NCI-H1105 (cell line): ENCODE data around the gene P2RX5.
"Not testable (repeated sequence)": the region's sequence is repeated elsewhere in the genome, so short reads cannot be mapped to it uniquely, and the experiment has no call there.

Experiments used
- DNase-seq: peaks from one replicate; lab custom pipeline; 2025; lab: John Stamatoyannopoulos, UW

Gene P2RX5

GRCh38 chr17:3712811-3713463, 17.0 kb upstream of the P2RX5 start:
- DNase-seq = no peak

GRCh38 chr17:3710951-3711383, 15.0 kb upstream of the P2RX5 start:
- DNase-seq = no peak

- DNase-seq = no peak
These were observed 12.4 kb upstream of the P2RX5 start for GRCh38 chr17:3708366-3708765.

- not testable (repeated sequence) for DNase-seq
These were observed 9.7 kb upstream of the P2RX5 start for GRCh38 chr17:3705718-3705984.

- no peak for DNase-seq
These were observed 9.2 kb upstream of the P2RX5 start for GRCh38 chr17:3704931-3705717.

GRCh38 chr17:3702041-3702539, 6.1 kb upstream of the P2RX5 start:
- DNase-seq = not testable (repeated sequence)

- DNase-seq = no peak
These were observed 4.0 kb upstream of the P2RX5 start for GRCh38 chr17:3699951-3700350.

GRCh38 chr17:3698139-3698538, 2.2 kb upstream of the P2RX5 start:
- DNase-seq = no peak

GRCh38 chr17:3697103-3697476, 1.1 kb upstream of the P2RX5 start:
- DNase-seq = no peak

GRCh38 chr17:3695129-3695722, 729 bp downstream of the P2RX5 start:
- no peak for DNase-seq

GRCh38 chr17:3693829-3694231, 2.1 kb downstream of the P2RX5 start:
- DNase-seq = no peak

GRCh38 chr17:3693141-3693540, 2.8 kb downstream of the P2RX5 start:
- no peak for DNase-seq

GRCh38 chr17:3692346-3692745, 3.6 kb downstream of the P2RX5 start:
- DNase-seq = no peak

- DNase-seq = no peak
These were observed 4.3 kb downstream of the P2RX5 start for GRCh38 chr17:3691617-3692067.

- DNase-seq = no peak
These were observed 5.8 kb downstream of the P2RX5 start for GRCh38 chr17:3690094-3690715.

- DNase-seq = no peak
These were observed 6.5 kb downstream of the P2RX5 start for GRCh38 chr17:3689262-3690093.

- no peak for DNase-seq
These were observed 7.1 kb downstream of the P2RX5 start for GRCh38 chr17:3688852-3689261.

- DNase-seq = no peak
These were observed 7.9 kb downstream of the P2RX5 start for GRCh38 chr17:3688027-3688553.

GRCh38 chr17:3685174-3685573, 10.8 kb downstream of the P2RX5 start:
- DNase-seq = no peak

GRCh38 chr17:3683054-3683511, 12.9 kb downstream of the P2RX5 start:
- DNase-seq = no peak

- DNase-seq = no peak
These were observed 13.9 kb downstream of the P2RX5 start for GRCh38 chr17:3682033-3682432.
